Measurements from ENCODE around the gene UNC119. TPM values are rescaled to one million over a fixed set of nuclear protein-coding genes. Genes with fewer than 3 reads are reported as not detected.

The UNC119 gene
- total and polyA plus RNA-seq, 2 of the 13 experiments (the other 11 are each of a cell fraction or from before 2014, with no cell fraction given) = 10.4 to 63.1 TPM

DNA sequence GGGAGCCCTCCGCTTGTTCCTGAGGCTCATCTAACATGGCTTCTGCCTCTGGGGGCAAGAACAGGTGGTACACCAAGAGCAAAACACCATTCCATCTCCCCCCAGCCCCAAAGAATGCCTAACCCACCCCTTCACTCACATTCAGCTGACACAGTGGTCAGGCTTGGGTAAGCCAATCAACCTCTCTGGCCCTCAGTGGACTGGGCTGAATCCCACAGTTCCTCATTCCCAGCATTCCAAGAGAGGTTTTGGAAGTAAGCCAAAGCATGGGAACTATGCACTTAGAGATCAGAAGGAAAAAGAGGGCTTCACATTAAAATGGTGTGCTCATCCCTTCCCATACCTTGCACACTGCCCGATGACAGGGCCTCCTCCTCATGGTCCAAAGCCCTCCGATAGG, 11.1 kb upstream of the UNC119 start (continued):
- no peak for TF ChIP-seq ZBTB1 (CRISPR knock-in tag; IDR thresholded peaks at IDR 0.05; ENCODE audit: borderline replicate concordance)

DNA sequence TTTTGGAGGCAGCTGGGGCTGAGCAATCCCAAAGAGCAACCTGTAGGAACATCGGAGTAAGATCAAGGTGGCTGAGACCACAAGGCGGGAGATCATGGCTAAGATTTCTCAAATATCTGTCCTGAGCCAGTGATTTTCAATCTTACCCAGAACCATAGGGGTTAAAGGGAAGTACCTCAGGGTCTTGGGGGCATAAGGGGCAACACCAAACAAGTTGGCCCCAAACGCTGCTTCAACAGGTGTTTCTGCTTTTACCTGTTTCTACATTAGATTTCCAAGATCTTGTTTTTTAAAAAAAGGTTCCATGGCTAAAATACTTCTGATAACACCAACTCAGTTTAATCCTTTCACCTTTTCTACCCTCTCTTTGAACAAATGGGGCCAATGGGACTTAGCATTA, 2.6 kb upstream of the UNC119 start:
- POLR2A ChIA-PET = no interaction called here
- 93% methylated on average over 2 of the region's 3 CpGs for WGBS (ENCODE audit: low lambda C conversion rate)
- BruUV-seq (replicated peaks) = no TSS peak

DNA sequence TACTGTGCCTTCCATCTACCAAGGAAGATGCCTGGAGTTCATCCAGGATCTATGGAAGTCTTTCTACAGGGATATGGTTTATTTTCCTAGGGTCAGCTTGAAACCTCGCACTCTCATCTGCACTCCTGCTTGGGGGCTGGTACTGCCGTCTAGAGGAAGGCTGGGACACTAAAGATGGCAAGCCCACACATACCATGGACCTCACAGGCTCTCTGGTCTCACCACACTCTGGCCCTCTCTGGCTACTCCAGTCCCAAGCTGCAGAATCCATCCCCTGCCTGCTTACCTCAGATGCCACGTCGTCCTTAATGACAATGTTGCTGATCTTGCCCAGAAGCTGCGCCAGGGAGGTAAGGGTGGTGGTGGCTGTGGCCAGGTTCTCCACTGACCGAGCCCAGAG, 2.1 kb upstream of the UNC119 start:
- 100% methylated on average over 4 of the region's 6 CpGs for WGBS (ENCODE audit: low lambda C conversion rate)
- Histone ChIP-seq H3K4me2 (ENCODE audit: low read depth, low read length) (no peak overlapping the region), H3K9me3 (ENCODE audit: low read length) (no peaks in the 10 kb centered on the region), H3K9ac (ENCODE audit: insufficient read depth, low read depth, low read length) (no peak overlapping the region), H3K27me3 (ENCODE audit: control insufficient read depth in 1 of 2, insufficient read depth in 2 of 2, low read length in 2 of 2) (no peaks in the 10 kb centered on the region), H3K79me2 (ENCODE audit: insufficient read depth, low read length) (no peaks in the 10 kb centered on the region), H3K4me3 (replicated peaks in 1 of 3; ENCODE audit: insufficient read depth in 1 of 3, low read depth in 2 of 3, low read length in 3 of 3) (no peak overlapping the region), H2AFZ (ENCODE audit: low read length) (no peak overlapping the region), H3K27ac (ENCODE audit: extremely low read length, insufficient read depth, low read length) (no peak overlapping the region), H3K36me3 (replicated peaks in 1 of 2; ENCODE audit: control insufficient read depth in 1 of 2, insufficient read depth in 2 of 2, low read length in 2 of 2) (peaks cover 14 to 50% of the 10 kb centered on the region in 2 experiments), H4K20me1 (ENCODE audit: insufficient read depth, low read length) (no peaks in the 10 kb centered on the region), H3K4me1 (ENCODE audit: insufficient read depth, low read length) (peaks cover 39% of the 10 kb centered on the region)
- DNase-seq (ENCODE audit: low spot score) (no peak), ATAC-seq (no peak), FAIRE-seq (no peak)
- in situ Hi-C loops (cut with HindIII; ENCODE audit: extremely low pct_ligation_motif_present, low pct_unique_long_range_greater_than_20kb) = no loop called here
- ChIA-PET CTCF (ENCODE audit: low intra/inter-chr PET ratio, low total read pairs) (no interaction called here), POLR2A (no interaction called here)
- TF ChIP-seq ZMYM4 (CRISPR knock-in tag; IDR thresholded peaks at IDR 0.05) (no peak), ZNF30 (CRISPR knock-in tag; IDR thresholded peaks at IDR 0.05) (no peak)
- TF ChIP-seq, protein P1, sequence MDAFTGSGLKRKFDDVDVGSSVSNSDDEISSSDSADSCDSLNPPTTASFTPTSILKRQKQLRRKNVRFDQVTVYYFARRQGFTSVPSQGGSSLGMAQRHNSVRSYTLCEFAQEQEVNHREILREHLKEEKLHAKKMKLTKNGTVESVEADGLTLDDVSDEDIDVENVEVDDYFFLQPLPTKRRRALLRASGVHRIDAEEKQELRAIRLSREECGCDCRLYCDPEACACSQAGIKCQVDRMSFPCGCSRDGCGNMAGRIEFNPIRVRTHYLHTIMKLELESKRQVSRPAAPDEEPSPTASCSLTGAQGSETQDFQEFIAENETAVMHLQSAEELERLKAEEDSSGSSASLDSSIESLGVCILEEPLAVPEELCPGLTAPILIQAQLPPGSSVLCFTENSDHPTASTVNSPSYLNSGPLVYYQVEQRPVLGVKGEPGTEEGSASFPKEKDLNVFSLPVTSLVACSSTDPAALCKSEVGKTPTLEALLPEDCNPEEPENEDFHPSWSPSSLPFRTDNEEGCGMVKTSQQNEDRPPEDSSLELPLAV (CRISPR knock-in tag; conservative IDR thresholded peaks at IDR 0.05; ENCODE audit: low read depth) = no peak
- TF ChIP-seq, protein P2, sequence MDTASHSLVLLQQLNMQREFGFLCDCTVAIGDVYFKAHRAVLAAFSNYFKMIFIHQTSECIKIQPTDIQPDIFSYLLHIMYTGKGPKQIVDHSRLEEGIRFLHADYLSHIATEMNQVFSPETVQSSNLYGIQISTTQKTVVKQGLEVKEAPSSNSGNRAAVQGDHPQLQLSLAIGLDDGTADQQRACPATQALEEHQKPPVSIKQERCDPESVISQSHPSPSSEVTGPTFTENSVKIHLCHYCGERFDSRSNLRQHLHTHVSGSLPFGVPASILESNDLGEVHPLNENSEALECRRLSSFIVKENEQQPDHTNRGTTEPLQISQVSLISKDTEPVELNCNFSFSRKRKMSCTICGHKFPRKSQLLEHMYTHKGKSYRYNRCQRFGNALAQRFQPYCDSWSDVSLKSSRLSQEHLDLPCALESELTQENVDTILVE (CRISPR knock-in tag; IDR thresholded peaks at IDR 0.05) = no peak
- no TSS peak for BruUV-seq (replicated peaks)
- intact Hi-C loops (cut with micrococcal nuclease; ENCODE audit: unreplicated experiment) = no loop called here

More for the DNA sequence above, 2.6 kb upstream of the UNC119 start:
- Histone ChIP-seq H3K4me1 (ENCODE audit: insufficient read depth, low read length) (peaks cover 35% of the 10 kb centered on the region), H3K79me2 (ENCODE audit: insufficient read depth, low read length) (no peaks in the 10 kb centered on the region), H3K27ac (ENCODE audit: extremely low read length, insufficient read depth, low read length) (no peak overlapping the region), H3K4me2 (ENCODE audit: low read depth, low read length) (no peak overlapping the region), H2AFZ (ENCODE audit: low read length) (no peak overlapping the region), H3K27me3 (ENCODE audit: control insufficient read depth in 1 of 2, insufficient read depth in 2 of 2, low read length in 2 of 2) (no peaks in the 10 kb centered on the region), H3K9ac (ENCODE audit: insufficient read depth, low read depth, low read length) (no peak overlapping the region), H3K36me3 (replicated peaks in 1 of 2; ENCODE audit: control insufficient read depth in 1 of 2, insufficient read depth in 2 of 2, low read length in 2 of 2) (peaks cover 19 to 54% of the 10 kb centered on the region in 2 experiments), H4K20me1 (ENCODE audit: insufficient read depth, low read length) (no peaks in the 10 kb centered on the region), H3K4me3 (replicated peaks in 1 of 3; ENCODE audit: insufficient read depth in 1 of 3, low read depth in 2 of 3, low read length in 3 of 3) (no peak overlapping the region), H3K9me3 (ENCODE audit: low read length) (no peaks in the 10 kb centered on the region)
- in situ Hi-C loops (cut with HindIII; ENCODE audit: extremely low pct_ligation_motif_present, low pct_unique_long_range_greater_than_20kb) = no loop called here
- DNase-seq (ENCODE audit: low spot score) = no peak
- CTCF ChIA-PET (ENCODE audit: low intra/inter-chr PET ratio, low total read pairs) = no interaction called here
- ATAC-seq = no peak
- intact Hi-C loops (cut with micrococcal nuclease; ENCODE audit: unreplicated experiment) = no loop called here
- TF ChIP-seq, protein P3, sequence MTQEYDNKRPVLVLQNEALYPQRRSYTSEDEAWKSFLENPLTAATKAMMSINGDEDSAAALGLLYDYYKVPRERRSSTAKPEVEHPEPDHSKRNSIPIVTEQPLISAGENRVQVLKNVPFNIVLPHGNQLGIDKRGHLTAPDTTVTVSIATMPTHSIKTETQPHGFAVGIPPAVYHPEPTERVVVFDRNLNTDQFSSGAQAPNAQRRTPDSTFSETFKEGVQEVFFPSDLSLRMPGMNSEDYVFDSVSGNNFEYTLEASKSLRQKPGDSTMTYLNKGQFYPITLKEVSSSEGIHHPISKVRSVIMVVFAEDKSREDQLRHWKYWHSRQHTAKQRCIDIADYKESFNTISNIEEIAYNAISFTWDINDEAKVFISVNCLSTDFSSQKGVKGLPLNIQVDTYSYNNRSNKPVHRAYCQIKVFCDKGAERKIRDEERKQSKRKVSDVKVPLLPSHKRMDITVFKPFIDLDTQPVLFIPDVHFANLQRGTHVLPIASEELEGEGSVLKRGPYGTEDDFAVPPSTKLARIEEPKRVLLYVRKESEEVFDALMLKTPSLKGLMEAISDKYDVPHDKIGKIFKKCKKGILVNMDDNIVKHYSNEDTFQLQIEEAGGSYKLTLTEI (CRISPR knock-in tag; conservative IDR thresholded peaks at IDR 0.05) = no peak
- no peak for FAIRE-seq
